HG03135 (cell line): ENCODE data around the gene CSAD.

Experiments used
- ATAC-seq: cut with Tn5 transposase; IDR thresholded peaks from one replicate; pipeline ENCODE4 v1.9.1; 2021; ENCODE audit warnings: mild to moderate bottlenecking, moderate library complexity; ENCODE audit not compliant: unreplicated experiment

The CSAD gene

GRCh38 chr12:53151039-53151438 lies 29.7 kb downstream of the CSAD start:
- no peak for ATAC-seq

GRCh38 chr12:53147653-53148052 lies 33.1 kb downstream of the CSAD start:
- ATAC-seq, result no peak

- no peak for ATAC-seq
Measured at GRCh38 chr12:53147181-53147580, 33.5 kb downstream of the CSAD start.

- ATAC-seq, result no peak
Measured at GRCh38 chr12:53145383-53146260, 35.1 kb downstream of the CSAD start.

DNA sequence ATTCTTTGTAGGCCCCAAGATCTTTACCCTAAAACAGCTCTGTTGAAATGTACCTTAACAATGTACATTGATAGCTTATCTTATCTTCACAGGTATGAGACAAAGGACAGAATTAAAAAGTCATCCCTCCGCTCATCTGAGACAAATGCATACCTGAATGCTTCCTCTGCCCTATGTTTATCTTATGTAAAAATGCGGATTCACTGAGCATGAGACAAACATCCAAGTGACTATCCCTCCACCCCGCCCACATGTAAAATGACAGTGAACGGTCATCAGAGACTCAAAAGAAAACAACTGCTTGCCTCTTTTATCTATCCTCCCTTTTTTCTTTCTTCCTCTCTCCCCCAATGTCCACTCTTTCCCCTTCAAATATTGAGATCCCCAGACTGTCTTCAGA lies 37.4 kb downstream of the CSAD start:
- ATAC-seq, result no peak

GRCh38 chr12:53133722-53134121 lies 47.0 kb downstream of the CSAD start:
- no peak for ATAC-seq

- no peak for ATAC-seq
Measured at GRCh38 chr12:53131844-53132243, 48.9 kb downstream of the CSAD start.

DNA sequence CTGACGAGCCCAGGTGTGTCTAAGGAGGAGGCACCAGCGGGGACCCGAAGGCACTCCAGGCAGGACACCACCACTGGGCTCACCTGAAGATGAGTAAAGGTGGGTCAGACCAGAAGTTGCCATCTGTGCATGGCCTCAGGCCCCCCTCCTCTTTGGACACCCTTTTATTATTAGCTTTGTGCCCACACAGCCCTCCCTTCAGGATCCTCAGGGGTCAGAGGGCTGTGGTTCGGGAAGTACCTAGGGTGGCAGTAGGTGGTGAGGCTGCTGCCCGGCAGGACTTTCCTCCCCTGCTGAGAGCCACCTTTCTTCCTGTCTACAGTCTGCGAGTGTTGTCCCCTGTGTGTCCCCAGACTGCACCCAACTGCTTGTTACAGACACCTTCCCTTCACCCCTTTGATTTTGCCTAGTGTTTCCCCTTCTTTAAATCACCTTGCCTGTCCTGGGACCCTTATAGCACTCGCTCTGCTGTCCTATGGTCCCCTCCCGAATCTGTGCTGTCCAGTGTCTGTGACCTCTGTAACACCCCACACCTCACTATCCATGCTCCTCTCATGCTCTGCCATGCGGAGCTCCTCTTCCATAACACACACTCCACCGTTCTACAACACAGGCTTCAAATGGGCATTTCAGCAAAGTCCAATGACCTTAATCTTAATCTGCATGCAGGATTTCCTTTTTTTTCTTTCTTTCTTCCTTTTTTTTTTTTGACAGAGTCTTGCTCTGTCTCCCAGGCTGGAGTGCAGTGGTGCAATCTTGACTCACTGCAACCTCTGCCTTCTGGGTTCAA lies 51.8 kb downstream of the CSAD start:
- ATAC-seq, result no peak

GRCh38 chr12:53127169-53127568 lies 53.6 kb downstream of the CSAD start:
- no peak for ATAC-seq

DNA sequence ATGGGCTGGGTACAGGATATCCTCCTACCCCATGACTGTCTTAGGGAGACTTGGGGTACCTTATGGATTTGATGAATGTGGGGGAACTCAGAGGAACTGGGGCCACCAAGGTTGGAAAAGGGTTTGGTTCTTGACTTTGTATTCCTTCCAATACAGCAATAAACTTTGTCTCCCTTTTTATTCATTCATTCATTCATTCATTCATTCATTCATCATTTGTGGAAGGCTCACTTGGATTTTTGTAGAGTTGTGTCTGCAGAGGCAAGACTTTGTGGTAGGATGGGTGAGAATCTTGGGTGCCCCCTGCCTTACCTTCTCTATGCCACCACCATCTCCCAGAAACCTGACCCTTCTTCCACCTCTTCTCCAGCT lies 56.4 kb downstream of the CSAD start:
- ATAC-seq, result no peak

GRCh38 chr12:53123578-53124351 lies 57.0 kb downstream of the CSAD start:
- no peak for ATAC-seq

DNA sequence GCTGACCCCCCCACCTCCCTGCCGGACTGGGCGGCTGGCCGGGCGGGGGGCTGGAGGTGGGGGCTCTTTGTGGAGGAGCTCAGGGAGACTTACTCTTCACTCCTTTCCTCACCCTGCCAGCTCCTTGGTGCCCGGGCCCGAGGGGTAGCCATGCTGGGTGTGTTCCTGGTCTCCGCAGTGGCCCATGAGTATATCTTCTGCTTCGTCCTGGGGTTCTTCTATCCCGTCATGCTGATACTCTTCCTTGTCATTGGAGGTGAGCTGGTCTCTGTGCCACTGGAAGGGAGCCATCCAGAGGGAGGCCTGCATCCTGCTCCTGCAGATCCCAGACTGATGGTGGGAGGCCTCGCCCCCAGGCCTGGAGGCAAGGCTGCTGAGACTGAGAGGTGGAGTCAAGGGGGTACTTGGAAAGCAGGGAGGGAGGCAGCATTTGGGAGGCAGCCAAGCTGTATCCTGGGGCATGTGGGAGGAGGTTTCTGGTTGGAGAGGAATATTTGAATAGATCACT lies 57.7 kb downstream of the CSAD start:
- no peak for ATAC-seq

- no peak for ATAC-seq
Measured at GRCh38 chr12:53120685-53121525, 59.8 kb downstream of the CSAD start.

DNA sequence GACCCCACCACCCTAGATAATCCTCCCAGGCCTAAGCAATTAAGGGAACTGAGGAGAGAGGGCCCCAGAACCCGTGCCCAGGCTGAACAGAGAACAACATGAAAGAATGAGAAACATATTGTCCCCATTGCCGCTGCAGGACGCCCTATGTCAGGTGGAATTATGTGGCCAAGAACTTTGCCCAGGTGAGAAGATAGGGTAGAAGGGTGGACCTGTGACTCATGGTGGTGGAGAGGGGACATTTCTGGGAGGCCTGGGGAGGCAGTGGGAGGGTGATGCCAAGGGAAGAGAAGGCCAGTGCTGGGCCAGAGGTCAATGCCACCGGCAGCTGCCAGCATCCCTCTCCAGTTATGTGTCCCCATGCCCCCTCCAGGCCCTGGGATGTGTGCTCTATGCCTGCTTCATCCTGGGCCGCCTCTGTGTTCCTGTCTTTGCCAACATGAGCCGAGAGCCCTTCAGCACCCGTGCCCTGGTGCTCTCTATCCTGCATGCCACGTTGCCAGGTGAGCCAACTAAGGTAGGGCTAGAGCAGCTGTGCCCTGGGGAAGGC lies 61.9 kb downstream of the CSAD start:
- no peak for ATAC-seq

GRCh38 chr12:53115891-53116648 lies 64.7 kb downstream of the CSAD start:
- ATAC-seq, result no peak

- no peak for ATAC-seq
Measured at GRCh38 chr12:53115112-53115890, 65.4 kb downstream of the CSAD start.

DNA sequence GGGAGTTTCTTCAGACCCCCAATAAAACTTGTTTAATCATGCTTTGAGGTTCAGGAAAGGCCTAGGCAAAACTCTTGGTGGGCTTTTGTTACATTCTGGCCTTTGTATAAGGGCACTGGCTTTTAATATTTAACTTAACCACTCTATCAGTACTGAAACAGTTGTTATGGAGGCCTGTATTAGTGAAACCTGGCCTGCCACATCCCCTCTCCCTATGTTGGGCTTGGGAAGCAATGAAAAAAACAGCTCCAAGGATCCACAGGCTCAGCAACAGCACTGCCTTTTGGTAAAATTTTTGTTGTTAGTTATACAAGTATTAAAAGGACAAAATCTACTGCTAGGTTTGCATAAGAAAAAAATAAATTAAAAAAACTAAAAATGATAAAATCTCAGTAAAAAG lies 66.8 kb downstream of the CSAD start:
- no peak for ATAC-seq

DNA sequence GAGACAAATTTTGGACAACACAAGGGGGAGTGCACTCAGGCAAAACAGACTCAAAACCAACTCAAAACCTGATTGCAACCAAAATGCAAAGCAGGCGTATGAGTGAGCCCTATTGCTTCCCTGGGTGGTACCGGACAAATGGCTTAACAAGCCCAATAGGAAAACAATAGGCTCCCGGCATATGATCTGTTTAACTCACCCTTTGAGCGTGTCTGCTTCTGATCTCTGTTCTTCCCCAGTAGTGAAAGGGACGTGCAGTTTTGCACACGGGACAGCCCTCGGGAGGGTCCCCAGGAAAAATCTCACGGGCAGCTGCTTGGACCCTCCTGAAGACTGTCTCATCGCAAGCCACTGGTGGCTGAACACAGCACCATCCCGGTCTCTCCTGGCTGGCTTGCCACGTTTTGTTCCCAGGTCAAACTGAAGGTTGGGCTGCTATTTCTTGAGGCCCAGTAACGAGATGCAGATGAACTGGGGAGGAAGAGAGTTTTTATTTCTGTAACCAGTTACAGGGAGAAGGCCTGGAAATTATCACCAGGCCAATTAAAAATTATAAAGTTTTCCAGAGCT lies 67.5 kb downstream of the CSAD start:
- no peak for ATAC-seq
